Colonic mucosa (tissue), 4 donors: Measurements from ENCODE around the gene PAGR1. TPM values are rescaled to one million over a fixed set of nuclear protein-coding genes. Genes with fewer than 3 reads are reported as not detected.

Experiments used
- DNase-seq: peaks from one replicate; pipeline ENCODE4 v3.0.0-alpha.2; 2020
- H3K27ac ChIP-seq: fragments of 200-600 bp; one replicate; pipeline ENCODE4 v1.8.0; 2021
- H3K27me3 ChIP-seq: fragments of 200-600 bp; one replicate; pipeline ENCODE4 v1.8.0; 2021
- H3K36me3 ChIP-seq: fragments of 200-600 bp; one replicate; pipeline ENCODE4 v1.8.0; 2021
- H3K4me1 ChIP-seq: fragments of 200-600 bp; one replicate; pipeline ENCODE4 v1.8.0; 2021; ENCODE audit warnings: mild to moderate bottlenecking
- H3K4me3 ChIP-seq: fragments of 200-600 bp; one replicate; pipeline ENCODE4 v1.8.0; 2021
- H3K9ac ChIP-seq, 2 donors: one replicate each; pipeline ENCODE4 v1.7.0; 2013; ENCODE audit warnings: control low read depth in 2 of 2, low read depth in 2 of 2, low read length in 2 of 2
- H3K9me3 ChIP-seq: fragments of 200-600 bp; one replicate; pipeline ENCODE4 v1.8.0; 2021
- CTCF ChIP-seq: fragments of 200-600 bp; IDR thresholded peaks from one replicate; pipeline ENCODE4 v1.8.0; 2022; ENCODE audit warnings: antibody characterized with exemption, mild to moderate bottlenecking
- intact Hi-C: fragments of 100-400 bp; cut with DNase I; formaldehyde crosslinking; loops from one replicate; pipeline ENCODE4 v1.14.1; 2022
- total RNA-seq, 2 donors: library from RNA; stranded (reverse); fragmentation: NEBNext Ultra II Directional in 1 of 2; extraction: Animal tissue kit (Norgen Biotek cat#: 25700) in 1 of 2; gene quantifications; one replicate each; pipeline ENCODE4 v1.2.1, GENCODE V29; 2021
- donor health status: healthy.
- donor health status: DM: no; HTN: no; CAD: no.
- donor health status: DM: no; HTN: no; CAD: no.

PAGR1 gene
- total RNA-seq, 2 donors from 2014 or later = 16.0 to 45.0 TPM

- peak overlapping the region; percentile 88 for H3K27ac ChIP-seq
- intact Hi-C loops = loop anchor here (5.0 kb wide), 1 partner anchor 42 kb away; no protein-coding TSS in a partner anchor
- TF ChIP-seq CTCF = no peak
- peaks cover 35% of the 10 kb centered on the region for H3K4me1 ChIP-seq
- H3K36me3 ChIP-seq = no peaks in the 10 kb centered on the region
- H3K4me3 ChIP-seq = no peak overlapping the region
- no peak for DNase-seq
- H3K9ac ChIP-seq = peak overlapping the region in 1 of 2 donors; percentile 66
- H3K9me3 ChIP-seq = no peaks in the 10 kb centered on the region
- H3K27me3 ChIP-seq = no peaks in the 10 kb centered on the region
These were observed 5.2 kb upstream of the PAGR1 start for GRCh38 chr16:29810699-29811169.

- H3K27me3 ChIP-seq = no peaks in the 10 kb centered on the region
- H3K27ac ChIP-seq = peak overlapping the region; percentile 88
- intact Hi-C loops = loop anchor here (5.0 kb wide), 1 partner anchor 41 kb away; no protein-coding TSS in a partner anchor
- TF ChIP-seq CTCF = no peak
- H3K4me3 ChIP-seq = peak overlapping the region; percentile 49
- peaks cover 35% of the 10 kb centered on the region for H3K4me1 ChIP-seq
- no peaks in the 10 kb centered on the region for H3K36me3 ChIP-seq
- no peaks in the 10 kb centered on the region for H3K9me3 ChIP-seq
- peak overlapping the region; percentile 66 to 68 for H3K9ac ChIP-seq
- peak; percentile 97 for DNase-seq
These were observed 4.6 kb upstream of the PAGR1 start for GRCh38 chr16:29811170-29811895.

DNA sequence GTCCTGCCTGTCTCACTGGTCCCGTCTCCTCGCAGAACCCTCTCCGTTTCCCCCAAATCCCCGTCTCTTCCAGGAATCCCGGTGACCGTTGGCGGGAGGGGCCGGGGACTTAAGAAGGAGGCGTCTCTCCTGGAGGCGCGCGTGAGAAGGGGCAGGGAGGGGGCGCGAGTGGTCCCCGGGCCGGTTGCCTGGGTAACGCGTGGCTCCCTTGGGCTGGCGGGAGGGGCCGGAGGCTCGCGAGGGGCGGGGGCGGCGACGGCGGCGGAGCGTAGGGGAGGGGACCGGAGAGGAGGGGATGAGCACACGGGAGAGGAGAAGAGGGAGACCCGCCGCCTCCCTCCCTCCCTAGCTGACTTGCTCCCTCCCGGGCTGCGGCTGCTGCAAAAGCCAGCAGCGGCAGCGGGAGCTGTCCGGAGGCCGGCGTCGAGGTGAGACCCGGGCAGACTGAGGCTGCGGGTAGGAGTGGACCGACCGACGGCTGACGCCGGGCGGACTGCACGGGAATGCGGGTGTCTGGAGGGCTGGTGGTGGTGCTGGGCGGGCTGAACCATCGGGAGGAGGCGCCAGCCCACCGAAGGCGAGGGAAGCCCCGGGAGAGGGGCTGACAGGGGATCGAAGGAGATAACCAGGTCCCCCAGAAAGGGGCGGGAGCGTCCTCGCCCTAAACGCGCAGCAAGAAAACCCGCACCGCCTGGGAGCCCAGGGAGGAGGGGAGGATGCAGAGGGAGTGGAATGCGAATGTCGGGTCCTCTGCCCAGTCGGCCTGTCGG, 3.9 kb upstream of the PAGR1 start, which contains the start of gene PRRT2:
Gene PRRT2 (plus strand): TSS at position 298 of the 770 bp plus-strand sequence. CDS start 862 bp downstream, outside the sequence.
- no peaks in the 10 kb centered on the region for H3K27me3 ChIP-seq
- peak; percentile 71 for DNase-seq
- no peaks in the 10 kb centered on the region for H3K9me3 ChIP-seq
- intact Hi-C loops = loop anchor here (5.0 kb wide), 1 partner anchor 40 kb away; no protein-coding TSS in a partner anchor
- H3K36me3 ChIP-seq = no peaks in the 10 kb centered on the region
- H3K27ac ChIP-seq = peak within 1 kb of the TSS; percentile 88
- peak within 1 kb of the TSS; percentile 66 to 68 for H3K9ac ChIP-seq
- H3K4me1 ChIP-seq = peaks cover 35% of the 10 kb centered on the region
- peak within 1 kb of the TSS; percentile 49 for H3K4me3 ChIP-seq
- no peak for TF ChIP-seq CTCF

- Histone ChIP-seq H3K4me1 (peaks cover 41% of the 10 kb centered on the region), H3K4me3 (peak overlapping the region; percentile 49), H3K27me3 (no peaks in the 10 kb centered on the region), H3K9ac (peak overlapping the region; percentile 55 to 66), H3K27ac (peak overlapping the region; percentile 88), H3K9me3 (no peaks in the 10 kb centered on the region), H3K36me3 (no peaks in the 10 kb centered on the region)
- intact Hi-C loops = loop anchor here (5.0 kb wide), 1 partner anchor 39 kb away; no protein-coding TSS in a partner anchor
- no peak for DNase-seq
- no peak for TF ChIP-seq CTCF
These were observed 3.0 kb upstream of the PAGR1 start for GRCh38 chr16:29812754-29813643.
